Activated CD4-positive, alpha-beta T cell treated with anti-CD3 and anti-CD28 coated beads, Interleukin-2, Interleukin-6, amounts not matched to agents 100 ng/mL and 50 ng/mL, durations not matched to agents 16 hours and 8 hours (primary cell): ENCODE data around the gene FAM20A.
"Not testable (repeated sequence)": the region's sequence is repeated elsewhere in the genome, so short reads cannot be mapped to it uniquely, and the experiment has no call there.

Experiments
- DNase-seq: peaks from one replicate; pipeline ENCODE4 v3.0.0-alpha.2; 2020

The FAM20A gene

DNA sequence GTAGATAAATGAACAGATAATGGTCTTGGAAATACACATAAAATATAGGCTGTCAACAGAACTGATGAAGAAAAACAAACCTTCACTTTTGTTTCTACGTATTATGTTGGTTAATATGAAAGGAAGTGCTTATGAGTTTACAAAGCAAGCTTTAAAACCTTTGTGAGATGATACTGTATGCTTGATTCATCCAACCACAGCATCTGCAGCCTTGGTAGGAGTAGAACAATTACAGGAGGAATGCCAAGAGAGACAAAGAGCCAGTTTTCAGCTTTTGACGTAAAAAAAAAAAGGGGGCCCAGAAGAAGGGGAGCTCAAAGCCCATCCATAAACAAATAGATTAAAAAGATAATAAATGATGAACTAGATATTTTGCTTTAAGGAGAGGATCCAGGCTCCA is 13.3 kb downstream of the FAM20A start:
- DNase-seq, result no peak

DNA sequence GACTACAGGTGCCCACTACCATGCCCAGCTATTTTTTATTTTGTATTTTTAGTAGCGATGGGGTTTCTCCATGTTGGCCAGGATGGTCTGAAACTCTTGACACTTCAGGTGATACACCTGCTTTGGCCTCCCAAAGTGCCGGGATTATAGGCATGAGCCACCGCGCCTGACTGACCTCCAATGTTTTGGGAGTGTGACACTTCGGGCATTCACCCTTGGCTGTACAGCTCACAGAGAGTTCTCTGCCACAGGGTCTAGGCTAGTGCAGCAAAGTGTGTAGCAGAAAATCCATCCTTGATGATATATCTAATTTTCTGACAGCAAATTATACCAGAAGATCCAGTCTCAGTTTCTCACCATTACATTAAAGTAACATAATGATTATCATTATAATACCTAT is 14.1 kb downstream of the FAM20A start:
- no peak for DNase-seq

DNA sequence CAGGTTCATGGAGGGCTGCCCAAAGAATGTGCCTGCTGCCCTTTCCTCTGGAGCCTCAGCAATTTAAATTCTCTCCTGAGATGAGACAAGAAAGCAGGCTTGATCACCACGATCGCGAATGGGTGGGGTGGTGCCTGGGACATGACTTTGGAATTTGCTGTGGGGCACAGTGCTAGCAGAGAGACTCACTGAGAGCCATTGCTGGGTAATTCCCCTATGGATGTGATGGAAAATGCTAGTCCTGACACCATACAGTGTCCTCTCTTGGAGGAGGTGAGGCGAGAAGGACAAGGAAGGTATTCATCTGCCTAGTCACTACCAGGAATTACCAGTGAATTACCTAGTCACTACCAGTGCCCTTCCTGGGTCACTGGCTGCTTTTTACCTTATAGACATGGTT is 15.5 kb downstream of the FAM20A start:
- no peak for DNase-seq

DNA sequence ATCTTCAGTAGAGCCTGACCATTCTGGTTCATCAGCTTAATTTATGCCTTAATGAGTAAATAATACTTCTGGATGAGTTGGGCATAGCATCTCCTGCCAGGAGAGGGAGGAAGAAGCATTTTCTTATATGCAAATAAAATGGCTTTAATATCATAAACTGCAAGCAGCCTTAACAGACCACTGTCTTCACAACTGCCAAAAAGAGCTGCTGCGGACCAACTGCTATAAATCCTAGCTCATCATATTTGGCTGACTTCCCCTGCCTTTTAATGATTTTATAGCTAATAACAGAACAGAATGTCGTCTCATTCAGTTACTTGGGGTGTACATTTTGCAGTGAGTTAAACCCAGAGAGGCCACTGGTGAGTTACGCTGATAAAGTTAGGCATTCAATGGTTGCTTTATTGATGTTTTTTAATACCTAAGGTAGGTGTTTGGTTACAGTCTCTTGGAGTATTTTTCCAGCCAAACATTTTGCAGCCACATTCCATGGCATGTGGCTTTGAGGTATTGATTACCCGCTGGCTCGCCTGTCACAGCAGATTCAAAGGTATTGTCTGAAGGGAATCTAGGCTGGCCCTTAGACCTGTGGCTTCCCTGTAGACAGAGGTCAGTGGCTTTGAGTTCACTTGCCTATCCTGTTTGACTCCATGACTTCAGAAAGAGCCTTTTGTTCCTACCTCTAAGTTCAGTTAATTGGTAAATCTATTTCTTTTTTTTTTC is 16.4 kb downstream of the FAM20A start:
- no peak for DNase-seq

DNA sequence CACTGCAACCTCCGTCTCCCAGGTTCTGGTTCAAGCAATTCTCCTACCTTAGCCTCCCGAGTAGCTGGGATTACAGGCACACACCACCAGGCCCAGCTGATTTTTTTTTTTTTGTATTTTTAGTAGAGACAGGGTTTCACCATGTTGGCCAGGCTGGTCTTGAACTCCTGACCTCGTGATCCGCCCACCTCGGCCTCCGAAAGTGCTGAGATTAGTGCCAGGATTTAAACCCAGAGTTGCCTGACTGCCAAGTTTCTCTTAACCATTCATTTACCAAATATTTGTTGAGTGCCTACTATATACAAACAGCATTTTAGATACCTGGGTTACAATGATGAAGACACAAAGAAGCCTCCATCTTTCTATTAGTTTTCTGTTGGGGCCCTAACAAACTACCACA is 18.3 kb downstream of the FAM20A start:
- not testable (repeated sequence) for DNase-seq

DNA sequence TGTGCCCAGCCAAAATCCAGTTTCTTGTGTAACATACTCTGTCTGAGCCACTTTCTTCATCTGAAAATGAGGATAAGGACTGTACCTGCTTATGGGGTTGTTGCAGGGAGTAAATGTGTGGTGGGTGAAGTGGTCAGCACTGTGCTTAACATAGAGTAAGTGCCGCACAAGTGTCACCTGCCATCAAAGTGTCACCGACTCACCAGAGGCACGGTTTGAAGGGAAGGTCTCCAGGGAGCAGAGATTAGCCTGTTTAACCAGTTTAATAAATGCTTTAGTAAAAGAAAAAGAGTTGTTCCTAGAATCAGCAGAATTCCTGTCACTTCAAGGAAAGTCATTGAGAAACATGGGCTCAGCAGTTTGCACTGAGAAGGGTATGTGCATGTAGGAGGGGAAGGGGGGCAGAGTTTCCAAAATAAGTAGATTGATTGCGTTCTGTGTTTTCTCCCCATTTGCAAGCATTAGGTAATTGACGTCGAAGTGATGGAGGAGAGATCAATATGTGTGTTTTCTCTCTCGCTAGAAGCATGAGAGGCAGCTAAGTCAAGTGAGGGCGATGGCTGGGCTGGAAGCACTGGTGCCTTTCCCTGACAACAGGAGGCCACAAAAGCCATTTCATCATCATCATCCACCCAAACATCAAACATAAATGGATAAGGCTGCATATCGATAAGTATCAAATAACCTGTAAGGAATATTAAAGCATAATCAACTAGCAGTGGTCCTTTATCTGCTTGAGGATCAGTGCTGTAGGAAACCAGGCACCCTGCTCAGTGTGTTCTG is 19.1 kb downstream of the FAM20A start:
- no peak for DNase-seq

- no peak for DNase-seq
Observed at GRCh38 chr17:68580236-68580770, 20.9 kb downstream of the FAM20A start.

- no peak for DNase-seq
Observed at GRCh38 chr17:68579194-68579927, 21.8 kb downstream of the FAM20A start.

GRCh38 chr17:68578236-68578635 is 22.9 kb downstream of the FAM20A start:
- DNase-seq, result no peak

DNA sequence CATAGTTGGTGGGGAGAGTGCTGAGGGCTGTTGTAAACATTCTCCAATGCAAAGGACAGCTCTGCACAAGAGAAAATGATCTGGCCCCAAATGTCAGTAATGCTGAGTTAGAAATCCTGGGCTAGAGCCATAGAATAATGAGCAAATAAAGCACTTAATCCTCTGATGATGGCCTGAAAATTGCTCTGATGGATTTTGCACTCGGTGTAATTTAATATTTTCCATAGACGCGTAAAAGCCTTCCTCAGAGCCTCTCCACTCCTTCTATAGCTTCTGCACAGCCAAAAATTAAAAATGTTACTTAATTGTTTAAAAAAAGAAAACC is 23.7 kb downstream of the FAM20A start:
- no peak for DNase-seq

DNA sequence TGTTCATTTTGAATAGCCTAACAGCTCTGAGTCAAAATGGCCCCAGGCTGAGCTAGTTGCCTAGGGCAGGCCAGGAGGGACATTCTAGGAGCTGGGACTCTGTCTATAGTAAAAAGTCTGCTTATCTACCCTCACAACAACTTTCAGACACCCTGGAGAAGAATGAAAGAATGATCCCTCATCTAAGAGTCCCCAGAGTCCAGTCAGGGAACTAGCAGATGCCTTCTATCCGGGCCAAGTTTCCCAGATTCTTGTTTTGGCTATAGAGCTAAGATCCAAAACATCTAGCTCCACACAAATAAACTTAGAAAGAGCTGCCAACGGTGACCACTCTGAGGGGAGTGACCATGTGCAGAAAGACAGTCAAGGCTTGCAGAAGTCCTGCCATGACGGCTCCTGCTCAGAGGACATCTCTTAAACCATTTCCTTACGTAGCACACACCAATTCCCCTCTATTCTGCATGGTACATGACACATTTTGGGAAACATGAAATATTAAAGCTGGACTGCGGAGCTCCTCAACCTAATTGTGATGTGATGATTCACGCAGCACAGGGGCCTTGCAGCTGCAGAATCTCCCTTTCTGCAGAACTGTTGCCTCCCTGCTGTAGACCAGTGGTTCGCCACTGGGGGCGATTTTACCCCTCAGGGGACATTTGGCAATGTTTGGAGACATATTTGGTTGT is 24.2 kb downstream of the FAM20A start:
- DNase-seq, result no peak

DNA sequence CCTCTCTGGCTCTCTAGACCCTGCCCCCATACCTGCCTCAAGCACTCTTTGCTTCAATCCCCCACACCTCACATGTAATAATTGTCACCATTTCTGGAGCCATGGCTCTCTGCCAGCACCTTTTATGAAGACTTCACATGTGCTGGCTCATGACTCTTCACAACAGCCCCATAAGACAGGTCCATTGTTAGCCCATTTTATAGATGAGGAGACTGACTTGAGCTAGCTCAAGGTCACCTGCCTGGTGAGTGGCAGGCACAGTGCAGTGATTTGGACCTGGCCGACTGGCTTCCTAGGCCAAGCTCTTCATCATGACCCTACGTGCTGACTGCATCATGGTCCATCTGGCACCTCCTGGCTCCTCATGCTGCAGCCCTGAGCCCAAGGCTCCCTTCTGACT is 25.0 kb downstream of the FAM20A start:
- no peak for DNase-seq

- no peak for DNase-seq
Observed at GRCh38 chr17:68573338-68573737, 27.8 kb downstream of the FAM20A start.

DNA sequence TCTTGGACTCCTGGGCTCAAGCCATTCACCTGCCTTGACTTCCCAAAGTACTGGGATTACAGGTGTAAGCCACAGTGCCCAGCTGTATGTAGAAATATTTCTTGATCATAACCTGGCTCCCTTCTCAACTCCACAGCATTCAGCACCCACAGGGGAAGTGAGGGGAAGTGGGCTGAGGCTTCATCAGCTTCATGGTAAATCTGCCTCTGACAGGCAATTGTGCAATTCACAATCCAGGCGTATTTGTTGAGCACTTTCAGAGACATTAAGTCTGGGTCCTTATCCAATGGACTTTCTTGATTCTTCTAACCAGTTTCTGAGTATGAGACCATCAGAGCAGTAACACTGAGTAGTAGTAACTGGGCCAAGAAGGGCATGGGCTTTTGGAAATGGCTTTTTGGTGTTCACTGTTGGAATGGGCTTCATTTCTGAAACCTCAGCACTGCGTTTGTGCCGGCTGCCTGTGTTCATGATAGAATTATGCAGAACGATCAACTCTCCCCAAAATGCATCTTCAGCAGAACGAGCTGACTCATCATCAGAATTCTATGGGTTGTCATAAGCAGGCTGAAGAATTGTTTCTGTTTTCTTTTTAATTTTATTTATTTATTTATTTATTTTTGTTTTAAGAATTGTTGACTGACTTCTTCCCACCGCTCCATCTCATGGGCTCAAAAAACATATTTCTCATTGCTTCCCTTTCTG is 28.9 kb downstream of the FAM20A start:
- DNase-seq, result no peak

GRCh38 chr17:68570526-68570925 is 30.6 kb downstream of the FAM20A start:
- no peak for DNase-seq

- DNase-seq, result no peak
Observed at GRCh38 chr17:68569346-68569745, 31.8 kb downstream of the FAM20A start.

- DNase-seq, result no peak
Observed at GRCh38 chr17:68568581-68568980, 32.6 kb downstream of the FAM20A start.

DNA sequence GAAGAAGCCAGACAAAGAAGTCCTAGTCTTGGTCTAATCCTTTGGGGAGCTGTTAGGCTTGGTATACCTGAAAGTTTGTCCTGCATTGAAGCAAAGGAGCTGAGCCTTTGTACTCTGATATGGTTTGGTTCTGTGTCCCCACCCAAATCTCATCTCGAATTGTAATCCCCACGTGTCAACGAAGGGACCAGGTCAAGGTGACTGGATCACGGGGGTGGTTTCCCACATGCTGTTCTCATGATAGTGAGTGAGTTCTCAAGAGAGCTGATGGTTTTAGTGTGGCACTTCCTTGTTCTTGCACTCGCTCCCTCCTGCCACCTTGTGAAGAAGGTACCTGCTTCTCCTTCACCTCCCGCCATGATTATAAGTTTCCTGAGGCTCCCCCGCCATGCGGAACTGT is 33.6 kb downstream of the FAM20A start:
- no peak for DNase-seq

- no peak for DNase-seq
Observed at GRCh38 chr17:68567035-68567434, 34.1 kb downstream of the FAM20A start.

DNA sequence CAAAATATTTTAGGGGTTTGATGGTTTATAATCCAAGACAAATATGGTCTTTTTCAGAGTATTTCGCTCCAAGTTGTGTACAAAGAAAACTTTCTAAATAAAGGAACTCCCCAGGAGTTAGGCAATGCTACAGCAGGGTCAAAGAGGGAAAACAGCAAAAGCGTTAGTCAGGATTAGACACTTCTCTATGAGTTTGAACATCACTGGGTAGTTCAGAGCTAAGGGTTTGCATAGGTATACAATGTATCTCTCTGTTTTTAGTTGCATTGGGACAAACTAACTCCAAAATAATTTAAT is 34.8 kb downstream of the FAM20A start:
- no peak for DNase-seq

DNA sequence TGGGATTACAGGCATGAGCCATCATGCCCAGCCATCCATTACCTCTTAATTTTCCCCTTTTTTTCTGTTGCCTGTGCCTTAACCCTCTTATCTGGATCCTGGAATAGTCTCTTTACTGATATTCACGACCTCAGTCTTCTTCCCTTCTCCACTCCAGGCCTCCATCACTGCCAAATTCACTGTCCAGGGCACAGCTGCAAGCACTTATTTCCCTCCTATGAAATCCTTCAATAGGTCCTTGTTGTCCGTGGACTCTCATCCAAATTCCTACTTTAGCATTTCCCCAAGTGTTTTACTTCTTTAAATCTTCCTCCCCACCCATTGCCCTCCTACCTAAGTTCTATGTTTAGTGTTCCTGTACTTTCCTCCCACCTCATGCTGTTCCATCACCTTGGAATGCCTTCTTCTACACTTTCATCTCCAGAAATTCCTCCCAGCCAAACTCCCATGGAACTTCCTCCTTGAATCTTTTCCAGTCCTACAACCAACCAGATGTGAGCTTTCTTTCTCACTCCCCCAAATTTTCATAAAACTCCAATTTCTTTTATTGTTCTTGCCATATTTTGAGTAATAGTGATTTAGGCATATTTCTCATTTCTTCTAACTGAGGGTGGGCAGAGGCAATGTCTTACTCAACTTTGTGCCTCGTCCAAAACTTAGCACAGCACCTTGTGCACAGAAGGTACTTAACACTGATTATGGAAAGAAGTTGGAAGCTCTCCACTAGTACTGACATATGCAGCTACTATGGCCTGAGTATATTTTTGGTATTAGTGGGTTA is 35.3 kb downstream of the FAM20A start:
- no peak for DNase-seq
